ENCODE data around the gene NINL. TPM values are rescaled to one million over a fixed set of nuclear protein-coding genes. Genes with fewer than 3 reads are reported as not detected.

NINL gene
- polyA plus RNA-seq, 1 donor (not counting 4 experiments of a cell fraction or from before 2014, with no cell fraction given): 0.79 TPM

DNA sequence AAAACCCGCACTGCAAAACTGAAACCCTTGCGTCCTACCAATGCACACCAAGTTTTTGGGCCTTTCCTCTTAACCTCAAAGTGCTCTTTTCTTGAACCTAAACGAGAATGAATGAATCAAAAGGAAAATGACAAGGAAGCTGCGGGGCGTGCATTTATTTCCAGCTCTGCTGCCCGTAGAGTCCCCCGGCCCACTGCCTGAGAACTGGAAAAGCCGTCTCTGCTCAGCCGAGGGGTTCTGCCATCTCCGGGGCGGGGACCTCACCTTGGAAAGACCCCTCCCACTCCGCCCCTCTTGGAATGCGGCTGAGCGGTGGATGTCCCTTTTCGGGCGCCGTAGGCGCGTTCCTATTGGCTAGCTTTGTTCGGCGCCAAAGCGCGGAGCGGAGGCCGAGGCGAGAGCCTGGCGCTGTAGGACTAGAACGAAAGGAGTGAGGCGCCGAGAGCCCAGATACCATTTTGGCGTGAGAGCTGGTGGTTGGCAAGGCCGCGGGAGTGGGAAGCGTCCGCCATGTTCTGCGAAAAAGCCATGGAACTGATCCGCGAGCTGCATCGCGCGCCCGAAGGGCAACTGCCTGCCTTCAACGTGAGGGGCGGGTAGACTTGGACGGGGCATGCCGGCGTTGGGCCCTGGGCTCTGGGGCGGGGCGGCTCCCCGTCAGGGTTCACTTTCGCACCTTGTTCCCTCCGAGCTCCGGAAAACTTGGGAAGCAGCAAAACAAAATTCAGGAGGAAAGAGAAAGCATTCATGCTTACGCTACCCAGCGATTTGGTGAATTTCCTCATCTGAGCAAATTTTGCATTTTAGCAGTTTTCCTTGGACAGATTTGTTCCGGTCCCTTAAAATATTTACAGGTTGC, 177.8 kb downstream of the NINL start, which contains the start of gene GINS1:
Gene GINS1 (plus strand): TSS at position 363 of the 859 bp plus-strand sequence. CDS start 148 bp downstream, at position 511.
- peak; percentile 49 for FAIRE-seq

More for the DNA sequence above, 177.8 kb downstream of the NINL start, which contains the start of gene GINS1:
- Histone ChIP-seq H4K20me1 (ENCODE audit: control insufficient read depth, extremely low read depth, insufficient read depth, low read length) (no peaks in the 10 kb centered on the region), H3K9ac (ENCODE audit: control insufficient read depth, extremely low read depth, insufficient read depth, low read length) (peak within 1 kb of the TSS; percentile 91), H3K27ac (ENCODE audit: control insufficient read depth, insufficient read depth, low read length) (peak within 1 kb of the TSS; percentile 66), H3K9me3 (ENCODE audit: control insufficient read depth, low read depth, low read length) (no peaks in the 10 kb centered on the region), H3K79me2 (ENCODE audit: control insufficient read depth, insufficient read depth, low read length) (peaks cover 35% of the 10 kb centered on the region), H3K36me3 (ENCODE audit: control insufficient read depth in 2 of 2, extremely low read depth in 1 of 2, insufficient read depth in 2 of 2, low read length in 2 of 2) (peaks cover 0 to 7% of the 10 kb centered on the region in 2 experiments), H3K27me3 (ENCODE audit: control insufficient read depth, extremely low read depth, insufficient read depth, low read length) (no peaks in the 10 kb centered on the region), H3K4me3 (ENCODE audit: control insufficient read depth in 2 of 3, extremely low read depth in 1 of 3, insufficient read depth in 2 of 3, low read depth in 1 of 3, low read length in 3 of 3) (peak within 1 kb of the TSS; percentile 68 to 91 (median 91)), H3K4me1 (ENCODE audit: control insufficient read depth, extremely low read depth, insufficient read depth, low read length) (peaks cover 12% of the 10 kb centered on the region), H3K4me2 (ENCODE audit: control insufficient read depth, extremely low read depth, insufficient read depth, low read depth, low read length) (peak within 1 kb of the TSS; percentile 100), H2AFZ (ENCODE audit: control insufficient read depth, low read length) (peak within 1 kb of the TSS; percentile 98), H3K9me1 (ENCODE audit: control insufficient read depth, extremely low read depth, insufficient read depth, low read length) (no peaks in the 10 kb centered on the region)
- dilution Hi-C loops (cut with MboI; ENCODE audit: extremely low pct_ligation_motif_present, low sequenced_read_pairs): no loop called here
- no peak for DNase-seq (ENCODE audit: low read depth, low spot score)
- TF ChIP-seq EZH2 (IDR thresholded peaks at IDR 0.05; ENCODE audit: low read length): no peak
- TF ChIP-seq CTCF (optimal IDR thresholded peaks at IDR 0.05 in 1 of 3, IDR thresholded peaks at IDR 0.05 in 1 of 3, conservative IDR thresholded peaks at IDR 0.05 in 1 of 3; ENCODE audit: extremely low read depth in 1 of 3, insufficient read depth in 2 of 3, low read length in 3 of 3): no peak

Small RNA genes within 50 kb of the gene (small RNA-seq; reads per million reads assigned to genes)
- gene RNU6ATAC17P (ENCODE audit: insufficient read length in 3 of 3, low read depth in 3 of 3, low replicate concordance in 1 of 3): 0 reads per million in 3 experiments

Other genes with a start within 250 kb of the NINL start
- gene ABHD12, start 194.7 kb downstream of the NINL start, polyA plus RNA-seq: 8.3 to 16.3 TPM (median 11.2 TPM) in 3 replicates
- gene GINS1, start 177.9 kb downstream of the NINL start, polyA plus RNA-seq: 3.3 to 12.5 TPM (median 9.0 TPM) in 3 replicates
- 3.7 to 6.6 TPM (median 6.3 TPM) in 3 replicates for gene NANP, start 38.5 kb upstream of the NINL start, polyA plus RNA-seq
- gene ZNF337, start 111.3 kb upstream of the NINL start, polyA plus RNA-seq: 9.9 to 15.9 TPM (median 15.5 TPM) in 3 replicates